LNCAP (cell line): ENCODE results near the gene SLC5A7.

ENCODE experiments used
- CTCF ChIP-seq: fragments of 450-650 bp; IDR thresholded peaks from 2 replicates; pipeline ENCODE4 v1.5.1; 2017; ENCODE audit warnings: mild to moderate bottlenecking

The SLC5A7 gene

GRCh38 chr2:107986278-107987217, at the start of gene SLC5A7:
SLC5A7 (plus strand) TSS chr2:107986524; CDS start chr2:107988156, 1,632 bp downstream.
- no peak for TF ChIP-seq CTCF

GRCh38 chr2:107961395-107961794, 24.9 kb upstream of the SLC5A7 start:
- no peak for TF ChIP-seq CTCF

GRCh38 chr2:107964185-107964584, 22.1 kb upstream of the SLC5A7 start:
- TF ChIP-seq CTCF, result no peak

GRCh38 chr2:107984707-107985106, 1.6 kb upstream of the SLC5A7 start:
- no peak for TF ChIP-seq CTCF

- TF ChIP-seq CTCF, result no peak
Observed at GRCh38 chr2:107988108-107988507, 1.8 kb downstream of the SLC5A7 start.

- no peak for TF ChIP-seq CTCF
Observed at GRCh38 chr2:107989445-107989844, 3.1 kb downstream of the SLC5A7 start.

GRCh38 chr2:107990718-107991117, 4.4 kb downstream of the SLC5A7 start:
- no peak for TF ChIP-seq CTCF
